ENCODE measurements around the gene TRIM33. TPM values are rescaled to one million over a fixed set of nuclear protein-coding genes. Genes with fewer than 3 reads are reported as not detected.
"Not testable (repeated sequence)": the region's sequence is repeated elsewhere in the genome, so short reads cannot be mapped to it uniquely, and the experiment has no call there.

TRIM33 gene
- total RNA-seq, 4 donors from 2014 or later: 41.5 to 98.2 (median 52.0) TPM

DNA sequence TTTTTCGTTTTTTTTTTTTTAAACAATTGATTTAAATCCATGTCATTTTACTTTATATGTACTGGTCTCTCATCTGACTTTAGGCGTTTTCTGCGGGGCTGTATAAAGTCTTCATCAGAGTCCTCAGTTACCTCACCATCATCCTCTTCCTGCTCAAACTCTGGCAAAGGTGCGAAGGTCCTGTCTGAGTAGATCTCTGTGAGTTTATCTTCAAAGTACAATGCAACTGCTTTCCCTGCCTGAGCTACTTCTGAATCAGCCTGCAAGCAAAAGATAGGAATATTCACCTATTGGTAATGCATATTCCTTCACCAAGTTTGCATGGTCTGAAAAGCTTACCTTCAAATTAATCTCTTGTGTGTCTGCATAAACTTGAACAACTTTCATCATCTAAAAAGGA lies 113.4 kb downstream of the TRIM33 start:
- no peak for DNase-seq

DNA sequence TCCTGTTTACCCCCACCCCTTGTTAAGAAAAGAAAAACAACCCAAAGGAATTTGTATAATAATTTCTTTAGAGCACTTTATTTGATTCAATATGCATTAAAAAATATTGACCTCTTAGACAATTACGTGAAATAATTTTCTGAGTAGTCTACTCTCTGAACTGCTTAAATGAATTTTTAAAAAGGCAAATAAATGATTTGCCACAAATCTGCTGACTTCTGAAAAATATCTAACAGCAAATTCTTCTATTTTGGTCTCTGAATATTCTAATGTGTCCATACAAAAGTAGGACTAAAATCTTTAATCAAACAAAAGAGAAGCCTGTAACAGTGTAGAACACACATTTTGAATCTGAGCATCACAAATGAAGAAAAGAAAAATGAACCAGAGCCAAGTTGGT lies 115.1 kb downstream of the TRIM33 start:
- no peak overlapping the region for H3K27ac ChIP-seq

More for the DNA sequence above, 113.4 kb downstream of the TRIM33 start:
- no peak overlapping the region for H3K4me3 ChIP-seq
- H3K36me3 ChIP-seq: peaks cover 0 to 54% (median 0%) of the 10 kb centered on the region in 3 donors
- no peak overlapping the region for H3K27ac ChIP-seq
- no peaks in the 10 kb centered on the region for H3K9me3 ChIP-seq
- no peaks in the 10 kb centered on the region for H3K4me1 ChIP-seq
- no peaks in the 10 kb centered on the region for H3K27me3 ChIP-seq
- TF ChIP-seq POLR2A (IDR thresholded peaks at IDR 0.05): no peak
- TF ChIP-seq, protein P1, sequence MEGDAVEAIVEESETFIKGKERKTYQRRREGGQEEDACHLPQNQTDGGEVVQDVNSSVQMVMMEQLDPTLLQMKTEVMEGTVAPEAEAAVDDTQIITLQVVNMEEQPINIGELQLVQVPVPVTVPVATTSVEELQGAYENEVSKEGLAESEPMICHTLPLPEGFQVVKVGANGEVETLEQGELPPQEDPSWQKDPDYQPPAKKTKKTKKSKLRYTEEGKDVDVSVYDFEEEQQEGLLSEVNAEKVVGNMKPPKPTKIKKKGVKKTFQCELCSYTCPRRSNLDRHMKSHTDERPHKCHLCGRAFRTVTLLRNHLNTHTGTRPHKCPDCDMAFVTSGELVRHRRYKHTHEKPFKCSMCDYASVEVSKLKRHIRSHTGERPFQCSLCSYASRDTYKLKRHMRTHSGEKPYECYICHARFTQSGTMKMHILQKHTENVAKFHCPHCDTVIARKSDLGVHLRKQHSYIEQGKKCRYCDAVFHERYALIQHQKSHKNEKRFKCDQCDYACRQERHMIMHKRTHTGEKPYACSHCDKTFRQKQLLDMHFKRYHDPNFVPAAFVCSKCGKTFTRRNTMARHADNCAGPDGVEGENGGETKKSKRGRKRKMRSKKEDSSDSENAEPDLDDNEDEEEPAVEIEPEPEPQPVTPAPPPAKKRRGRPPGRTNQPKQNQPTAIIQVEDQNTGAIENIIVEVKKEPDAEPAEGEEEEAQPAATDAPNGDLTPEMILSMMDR (IDR thresholded peaks at IDR 0.05): no peak

DNA sequence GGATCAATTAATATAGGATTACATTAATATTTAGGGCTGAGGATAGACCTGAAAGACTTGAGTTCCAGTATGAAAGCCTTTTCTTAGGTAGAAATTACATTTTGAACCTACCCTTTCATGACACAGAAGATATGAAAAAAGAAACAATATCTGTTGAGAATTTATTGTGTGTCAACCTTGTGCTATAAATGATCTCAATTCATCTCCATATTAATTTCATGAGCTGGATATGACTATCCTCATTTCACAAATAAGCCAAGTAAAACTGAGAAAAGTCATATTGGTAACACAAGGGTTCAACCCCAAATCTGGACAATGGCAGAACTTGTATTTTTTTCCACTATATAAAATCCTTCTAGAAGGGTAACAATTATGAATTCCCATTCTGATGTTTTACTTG lies 120.0 kb downstream of the TRIM33 start:
- H3K36me3 ChIP-seq: peaks cover 0 to 17% (median 0%) of the 10 kb centered on the region in 3 donors
- no peaks in the 10 kb centered on the region for H3K4me1 ChIP-seq
- H3K27ac ChIP-seq: no peak overlapping the region
- H3K4me3 ChIP-seq: no peak overlapping the region
- H3K9me3 ChIP-seq: no peaks in the 10 kb centered on the region
- TF ChIP-seq POLR2A (IDR thresholded peaks at IDR 0.05): no peak
- TF ChIP-seq, protein P1 (IDR thresholded peaks at IDR 0.05): no peak
- no peak for DNase-seq
- no peaks in the 10 kb centered on the region for H3K27me3 ChIP-seq

More for the DNA sequence above, 115.1 kb downstream of the TRIM33 start:
- Histone ChIP-seq H3K36me3 (peaks cover 0 to 48% (median 0%) of the 10 kb centered on the region in 3 donors), H3K4me1 (no peaks in the 10 kb centered on the region), H3K9me3 (no peaks in the 10 kb centered on the region), H3K4me3 (no peak overlapping the region), H3K27me3 (no peaks in the 10 kb centered on the region)
- DNase-seq: no peak
- no peak for TF ChIP-seq POLR2A (IDR thresholded peaks at IDR 0.05)
- TF ChIP-seq, protein P1 (IDR thresholded peaks at IDR 0.05): no peak

DNA sequence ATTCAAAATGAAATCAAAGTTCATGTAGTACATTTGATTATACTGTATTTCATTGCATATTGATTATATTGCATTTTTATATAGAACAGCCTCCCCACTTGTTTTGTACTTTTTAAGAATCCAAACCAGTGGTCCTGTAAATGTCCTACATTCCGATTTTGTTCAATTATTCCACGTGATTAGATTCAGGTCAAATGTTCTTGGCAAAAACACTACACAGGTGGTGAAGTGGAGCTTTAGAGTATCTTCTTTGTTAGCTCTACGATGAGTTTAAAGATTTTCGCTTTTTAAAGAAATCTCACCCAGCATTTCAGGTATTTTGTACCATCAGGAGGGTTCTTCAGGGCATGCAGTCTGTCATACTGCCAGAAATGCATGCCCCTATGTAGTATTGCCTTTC lies 120.6 kb downstream of the TRIM33 start:
- H3K27ac ChIP-seq: no peak overlapping the region
- no peaks in the 10 kb centered on the region for H3K9me3 ChIP-seq
- peaks cover 0 to 15% (median 0%) of the 10 kb centered on the region in 3 donors for H3K36me3 ChIP-seq
- no peaks in the 10 kb centered on the region for H3K4me1 ChIP-seq
- DNase-seq: no peak
- no peak for TF ChIP-seq POLR2A (IDR thresholded peaks at IDR 0.05)
- TF ChIP-seq, protein P1 (IDR thresholded peaks at IDR 0.05): no peak
- H3K27me3 ChIP-seq: no peaks in the 10 kb centered on the region
- no peak overlapping the region for H3K4me3 ChIP-seq

DNA sequence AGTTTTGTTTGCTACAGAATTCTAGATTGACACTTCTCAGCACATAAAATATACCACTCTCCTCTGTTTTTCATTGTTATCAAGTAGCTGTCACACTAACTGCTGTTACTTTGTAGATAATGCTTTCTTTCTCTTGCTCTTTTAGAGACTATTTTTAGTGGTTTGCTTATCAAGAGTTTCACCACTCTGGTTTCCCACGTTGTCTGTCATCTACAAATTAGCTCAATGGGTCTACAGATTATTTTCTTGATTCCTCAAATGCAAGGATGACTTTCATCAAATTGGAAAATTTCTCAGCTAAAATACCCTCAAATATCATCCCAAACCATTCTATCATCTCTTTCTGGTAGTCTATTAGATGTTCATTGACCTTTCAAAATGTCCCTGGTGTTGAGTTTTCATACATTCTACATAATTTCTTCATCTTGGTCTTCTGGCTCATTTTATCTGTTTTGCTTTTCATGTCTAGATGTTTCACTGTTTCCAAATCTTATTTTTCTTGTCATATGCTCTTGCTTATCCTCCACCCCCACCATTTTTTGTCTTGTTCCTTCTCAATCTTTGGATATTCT lies 122.5 kb downstream of the TRIM33 start:
- TF ChIP-seq, protein P1 (IDR thresholded peaks at IDR 0.05): no peak
- TF ChIP-seq POLR2A (IDR thresholded peaks at IDR 0.05): no peak
- Histone ChIP-seq H3K36me3 (peaks cover 0 to 5% (median 0%) of the 10 kb centered on the region in 3 donors), H3K27me3 (no peaks in the 10 kb centered on the region), H3K9me3 (peaks cover 0 to 3% (median 0%) of the 10 kb centered on the region in 4 donors), H3K4me1 (no peaks in the 10 kb centered on the region), H3K4me3 (no peak overlapping the region), H3K27ac (no peak overlapping the region)
- DNase-seq: no peak

DNA sequence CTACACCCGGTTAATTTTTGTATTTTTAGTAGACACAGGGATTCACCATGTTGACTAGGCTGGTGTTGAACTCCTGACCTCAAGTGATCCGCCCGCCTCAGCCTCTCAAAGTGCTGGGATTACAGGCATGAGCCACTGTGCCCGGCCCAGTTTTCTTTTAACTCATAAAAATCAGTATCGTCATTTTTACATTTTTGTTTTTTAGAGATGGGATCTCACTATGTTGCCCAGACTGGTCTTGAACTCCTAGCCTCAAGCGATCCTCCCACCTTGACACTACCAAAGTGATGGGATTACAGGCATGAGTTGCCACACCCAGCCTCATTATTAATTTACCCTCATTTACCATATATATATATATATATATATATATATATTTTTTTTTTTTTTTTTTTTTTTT lies 123.4 kb downstream of the TRIM33 start:
- H3K27me3 ChIP-seq, DNase-seq, H3K27ac ChIP-seq, H3K4me3 ChIP-seq, H3K9me3 ChIP-seq, H3K36me3 ChIP-seq, H3K4me1 ChIP-seq: not testable (repeated sequence)

Data from Peyer's patch (tissue), 4 donors.